Measurements from ENCODE around the gene KISS1.

KISS1 gene

DNA sequence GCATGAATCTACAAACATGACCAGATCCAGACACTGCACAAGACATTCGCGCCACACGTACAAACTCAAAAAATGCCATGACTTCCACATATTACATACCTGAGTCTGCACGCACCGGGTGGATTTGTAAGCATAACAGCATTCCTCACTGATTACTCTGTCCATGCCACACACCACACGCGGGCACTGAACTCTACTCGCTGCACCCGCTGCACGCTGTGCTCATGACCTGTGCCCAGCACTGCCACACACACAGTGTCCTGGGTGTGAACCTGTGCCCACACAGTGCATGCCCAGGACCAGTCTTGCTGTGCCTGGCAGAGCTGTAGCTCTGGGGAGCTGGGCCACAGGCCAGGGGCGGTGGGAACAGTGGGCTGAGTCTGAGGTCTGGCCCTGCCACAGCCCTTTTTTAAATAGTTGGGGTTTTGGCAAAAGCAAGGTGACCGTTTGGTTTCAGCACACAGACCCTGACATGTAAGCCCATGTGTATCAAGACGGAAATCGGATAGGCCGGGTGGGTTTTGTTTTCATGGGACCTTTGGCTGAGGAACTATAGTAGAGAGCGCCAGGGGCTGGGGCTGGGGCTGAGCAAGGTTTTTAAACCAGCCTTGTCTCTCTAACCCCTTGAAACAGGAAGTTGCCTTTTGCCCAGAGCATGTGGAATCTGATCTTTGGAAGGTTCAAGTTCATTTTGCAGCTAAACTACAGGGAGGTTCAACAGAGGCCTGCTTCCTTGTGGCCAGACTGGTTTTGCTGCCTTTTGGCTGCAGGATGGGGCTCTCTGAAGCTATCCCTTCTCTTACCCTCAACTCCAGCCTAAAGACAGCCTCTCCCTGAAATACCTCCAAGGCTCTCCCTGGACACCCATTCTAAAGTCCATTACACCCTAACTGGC is 29.8 kb upstream of the KISS1 start:
- H3K4me3 ChIP-seq (ENCODE audit: low read depth, low read length): no peak overlapping the region
- H3K36me3 ChIP-seq: peaks cover 65% of the 10 kb centered on the region
- H3K27me3 ChIP-seq: no peaks in the 10 kb centered on the region
- no peak for DNase-seq
- H3K4me1 ChIP-seq: no peaks in the 10 kb centered on the region
- TF ChIP-seq, protein P1, sequence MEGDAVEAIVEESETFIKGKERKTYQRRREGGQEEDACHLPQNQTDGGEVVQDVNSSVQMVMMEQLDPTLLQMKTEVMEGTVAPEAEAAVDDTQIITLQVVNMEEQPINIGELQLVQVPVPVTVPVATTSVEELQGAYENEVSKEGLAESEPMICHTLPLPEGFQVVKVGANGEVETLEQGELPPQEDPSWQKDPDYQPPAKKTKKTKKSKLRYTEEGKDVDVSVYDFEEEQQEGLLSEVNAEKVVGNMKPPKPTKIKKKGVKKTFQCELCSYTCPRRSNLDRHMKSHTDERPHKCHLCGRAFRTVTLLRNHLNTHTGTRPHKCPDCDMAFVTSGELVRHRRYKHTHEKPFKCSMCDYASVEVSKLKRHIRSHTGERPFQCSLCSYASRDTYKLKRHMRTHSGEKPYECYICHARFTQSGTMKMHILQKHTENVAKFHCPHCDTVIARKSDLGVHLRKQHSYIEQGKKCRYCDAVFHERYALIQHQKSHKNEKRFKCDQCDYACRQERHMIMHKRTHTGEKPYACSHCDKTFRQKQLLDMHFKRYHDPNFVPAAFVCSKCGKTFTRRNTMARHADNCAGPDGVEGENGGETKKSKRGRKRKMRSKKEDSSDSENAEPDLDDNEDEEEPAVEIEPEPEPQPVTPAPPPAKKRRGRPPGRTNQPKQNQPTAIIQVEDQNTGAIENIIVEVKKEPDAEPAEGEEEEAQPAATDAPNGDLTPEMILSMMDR (IDR thresholded peaks at IDR 0.05; ENCODE audit: low read depth, low read length): no peak
- H3K9me3 ChIP-seq: no peaks in the 10 kb centered on the region

DNA sequence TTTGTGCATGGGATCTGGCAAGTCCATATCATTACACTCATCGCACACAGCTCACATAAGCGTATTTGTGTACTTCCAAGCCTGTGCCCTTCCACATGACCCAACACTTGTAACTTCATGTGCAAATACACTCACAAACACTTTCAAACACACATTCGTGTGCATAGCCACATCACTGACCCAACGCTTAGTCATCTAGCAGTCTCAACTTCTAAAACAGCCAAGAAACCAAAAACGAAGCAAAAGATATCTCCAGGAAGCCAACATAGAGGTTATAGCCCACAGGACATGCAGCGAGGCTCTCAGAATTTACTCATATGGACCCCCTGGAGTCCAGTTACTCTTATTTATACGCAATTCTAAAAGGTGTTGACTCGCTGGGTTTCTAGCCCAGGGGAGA is 28.4 kb upstream of the KISS1 start:
- DNase-seq: no peak

DNA sequence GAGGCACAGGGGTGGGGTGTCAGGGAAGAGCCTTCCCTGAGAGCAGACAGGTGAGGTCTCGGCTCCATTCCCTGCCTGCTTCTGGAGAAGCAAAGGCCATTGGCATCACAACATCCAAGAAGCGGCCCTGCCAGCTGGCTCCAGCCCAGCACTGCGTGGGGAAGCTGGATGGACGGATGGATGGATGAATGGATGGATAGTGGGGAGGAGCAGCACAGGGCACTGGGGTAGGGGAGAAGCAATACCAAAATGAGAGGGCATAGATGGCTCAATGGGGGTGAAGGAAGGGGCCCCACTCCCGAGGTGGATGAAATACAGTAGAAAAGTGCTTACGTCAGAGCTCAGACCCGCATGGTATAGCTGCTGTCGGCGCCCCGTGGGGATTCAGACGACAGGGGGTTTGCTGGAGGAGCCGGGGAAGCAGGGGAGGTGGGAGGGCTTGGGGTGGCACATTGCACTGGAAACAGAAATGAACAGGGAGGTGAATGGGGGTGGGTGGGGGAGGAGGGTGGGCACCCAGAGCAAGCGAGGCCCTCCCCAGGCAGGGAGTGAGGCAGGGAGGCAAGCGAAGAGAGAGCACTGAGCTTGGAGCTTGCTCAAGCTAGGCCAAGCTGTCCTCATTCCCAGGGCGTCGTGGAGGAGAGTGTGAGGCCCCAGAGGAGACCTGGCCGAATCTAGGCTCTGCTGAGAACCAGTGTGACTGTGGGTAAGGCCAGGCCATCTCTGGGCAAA is 27.0 kb upstream of the KISS1 start:
- Histone ChIP-seq H3K4me1 (no peaks in the 10 kb centered on the region), H3K4me3 (ENCODE audit: low read depth, low read length) (no peak overlapping the region), H3K36me3 (peaks cover 39% of the 10 kb centered on the region), H3K9me3 (no peaks in the 10 kb centered on the region), H3K27me3 (no peaks in the 10 kb centered on the region)
- TF ChIP-seq, protein P1 (IDR thresholded peaks at IDR 0.05; ENCODE audit: low read depth, low read length): no peak
- no peak for DNase-seq

More for the DNA sequence above, 28.4 kb upstream of the KISS1 start:
- TF ChIP-seq, protein P1 (IDR thresholded peaks at IDR 0.05; ENCODE audit: low read depth, low read length): no peak
- Histone ChIP-seq H3K9me3 (no peaks in the 10 kb centered on the region), H3K4me1 (no peaks in the 10 kb centered on the region), H3K27me3 (no peaks in the 10 kb centered on the region), H3K36me3 (peaks cover 53% of the 10 kb centered on the region), H3K4me3 (ENCODE audit: low read depth, low read length) (no peak overlapping the region)

DNA sequence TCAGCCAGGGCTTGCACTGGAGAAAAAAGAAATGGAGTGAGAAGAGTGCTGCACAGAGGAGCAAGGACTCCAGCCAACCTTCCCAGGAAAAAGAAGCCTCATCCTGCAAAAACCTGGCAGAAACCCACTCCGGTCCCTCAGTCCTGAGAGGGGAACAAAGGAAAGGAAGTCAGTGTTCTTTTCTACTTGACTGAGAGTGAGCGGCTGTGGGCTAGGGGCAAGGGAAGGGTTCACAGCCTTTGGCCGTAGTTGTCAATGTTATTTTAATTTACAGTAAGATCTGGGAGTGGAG is 26.4 kb upstream of the KISS1 start:
- Histone ChIP-seq H3K4me1 (no peaks in the 10 kb centered on the region), H3K9me3 (no peaks in the 10 kb centered on the region), H3K4me3 (ENCODE audit: low read depth, low read length) (no peak overlapping the region), H3K27me3 (no peaks in the 10 kb centered on the region), H3K36me3 (peaks cover 33% of the 10 kb centered on the region)
- TF ChIP-seq, protein P1 (IDR thresholded peaks at IDR 0.05; ENCODE audit: low read depth, low read length): no peak
- DNase-seq: no peak

DNA sequence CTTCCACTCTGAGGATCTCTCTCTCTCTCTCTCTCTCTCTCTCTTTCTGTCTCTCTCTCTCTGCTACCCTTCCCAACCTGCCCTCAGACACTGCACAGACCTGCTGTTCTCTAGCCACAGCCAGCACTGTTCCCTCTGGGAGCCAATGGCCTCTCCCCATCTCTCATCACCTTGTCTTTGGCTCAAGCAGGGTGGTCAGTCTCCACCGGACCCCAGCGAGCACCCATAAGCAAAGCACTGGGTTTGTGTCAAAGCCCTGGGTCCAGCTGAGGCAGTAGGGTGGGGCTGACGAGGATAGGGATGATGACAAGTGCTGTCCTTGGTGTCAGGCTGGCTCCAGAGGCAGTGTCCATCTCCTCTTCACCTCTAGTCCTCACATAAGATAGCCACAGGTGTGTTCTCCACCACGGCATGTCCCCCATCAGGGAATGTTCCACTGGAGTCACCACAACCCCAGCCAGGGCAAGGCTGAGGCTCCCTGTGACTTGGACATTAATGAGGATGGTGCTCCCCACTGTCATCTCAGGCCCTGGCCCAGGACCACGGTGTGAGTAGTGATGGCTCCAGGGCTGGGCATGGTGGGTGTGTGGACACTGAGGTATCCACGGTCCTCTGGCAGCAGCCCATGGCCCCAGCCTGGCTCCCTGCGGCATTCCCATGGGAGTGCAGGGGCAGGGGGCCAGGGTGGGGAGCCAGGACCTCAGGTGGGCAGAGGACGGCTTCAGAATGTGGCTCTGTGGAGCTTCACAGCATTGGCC is 25.9 kb upstream of the KISS1 start:
- Histone ChIP-seq H3K36me3 (peaks cover 32% of the 10 kb centered on the region), H3K27me3 (no peaks in the 10 kb centered on the region), H3K4me3 (ENCODE audit: low read depth, low read length) (no peak overlapping the region), H3K9me3 (no peaks in the 10 kb centered on the region), H3K4me1 (no peaks in the 10 kb centered on the region)
- no peak for DNase-seq
- TF ChIP-seq, protein P1 (IDR thresholded peaks at IDR 0.05; ENCODE audit: low read depth, low read length): no peak
